C4-2B (cell line): ENCODE measurements around the gene CD6.

Source experiments
- ZFX ChIP-seq: fragments of 450-650 bp; IDR thresholded peaks from 2 replicates; pipeline ENCODE4 v1.6.1; 2017
- TF ChIP-seq, protein P1 (sequence below): fragments of 450-650 bp; conservative IDR thresholded peaks from 2 replicates; pipeline ENCODE4 v1.5.1; 2017; ENCODE audit warnings: mild to moderate bottlenecking

DNA sequence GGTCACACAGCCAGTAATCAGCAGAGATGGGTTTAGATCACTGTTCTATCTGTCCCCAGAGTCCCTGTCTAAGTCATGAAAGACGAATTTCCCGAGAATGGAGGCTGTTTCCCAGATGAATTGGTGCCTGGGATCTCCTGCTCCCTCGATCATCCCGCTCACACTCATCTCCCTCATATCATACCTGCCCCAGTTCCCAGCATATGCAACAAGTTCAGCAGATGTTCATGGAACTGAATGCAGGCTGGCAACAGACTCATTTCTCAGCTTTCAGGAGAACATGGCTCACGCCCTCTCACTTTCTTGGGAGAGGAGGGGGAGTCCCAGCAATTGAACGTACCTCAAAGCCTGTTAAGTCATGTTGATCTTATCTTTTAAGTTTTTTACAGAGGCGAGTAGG, 22.1 kb downstream of the CD6 start:
- TF ChIP-seq, protein P1, sequence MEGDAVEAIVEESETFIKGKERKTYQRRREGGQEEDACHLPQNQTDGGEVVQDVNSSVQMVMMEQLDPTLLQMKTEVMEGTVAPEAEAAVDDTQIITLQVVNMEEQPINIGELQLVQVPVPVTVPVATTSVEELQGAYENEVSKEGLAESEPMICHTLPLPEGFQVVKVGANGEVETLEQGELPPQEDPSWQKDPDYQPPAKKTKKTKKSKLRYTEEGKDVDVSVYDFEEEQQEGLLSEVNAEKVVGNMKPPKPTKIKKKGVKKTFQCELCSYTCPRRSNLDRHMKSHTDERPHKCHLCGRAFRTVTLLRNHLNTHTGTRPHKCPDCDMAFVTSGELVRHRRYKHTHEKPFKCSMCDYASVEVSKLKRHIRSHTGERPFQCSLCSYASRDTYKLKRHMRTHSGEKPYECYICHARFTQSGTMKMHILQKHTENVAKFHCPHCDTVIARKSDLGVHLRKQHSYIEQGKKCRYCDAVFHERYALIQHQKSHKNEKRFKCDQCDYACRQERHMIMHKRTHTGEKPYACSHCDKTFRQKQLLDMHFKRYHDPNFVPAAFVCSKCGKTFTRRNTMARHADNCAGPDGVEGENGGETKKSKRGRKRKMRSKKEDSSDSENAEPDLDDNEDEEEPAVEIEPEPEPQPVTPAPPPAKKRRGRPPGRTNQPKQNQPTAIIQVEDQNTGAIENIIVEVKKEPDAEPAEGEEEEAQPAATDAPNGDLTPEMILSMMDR, result no peak
- TF ChIP-seq ZFX, result no peak
